ENCODE results near the gene CDC42BPB.
"Not testable (repeated sequence)": the region's sequence is repeated elsewhere in the genome, so short reads cannot be mapped to it uniquely, and the experiment has no call there.

CDC42BPB gene

GRCh38 chr14:102907980-102908730, 149.2 kb downstream of the CDC42BPB start:
- no peak for DNase-seq

- DNase-seq: no peak
These were observed 150.0 kb downstream of the CDC42BPB start for GRCh38 chr14:102907303-102907844.

GRCh38 chr14:102906616-102907302, 150.6 kb downstream of the CDC42BPB start:
- no peak for DNase-seq

DNA sequence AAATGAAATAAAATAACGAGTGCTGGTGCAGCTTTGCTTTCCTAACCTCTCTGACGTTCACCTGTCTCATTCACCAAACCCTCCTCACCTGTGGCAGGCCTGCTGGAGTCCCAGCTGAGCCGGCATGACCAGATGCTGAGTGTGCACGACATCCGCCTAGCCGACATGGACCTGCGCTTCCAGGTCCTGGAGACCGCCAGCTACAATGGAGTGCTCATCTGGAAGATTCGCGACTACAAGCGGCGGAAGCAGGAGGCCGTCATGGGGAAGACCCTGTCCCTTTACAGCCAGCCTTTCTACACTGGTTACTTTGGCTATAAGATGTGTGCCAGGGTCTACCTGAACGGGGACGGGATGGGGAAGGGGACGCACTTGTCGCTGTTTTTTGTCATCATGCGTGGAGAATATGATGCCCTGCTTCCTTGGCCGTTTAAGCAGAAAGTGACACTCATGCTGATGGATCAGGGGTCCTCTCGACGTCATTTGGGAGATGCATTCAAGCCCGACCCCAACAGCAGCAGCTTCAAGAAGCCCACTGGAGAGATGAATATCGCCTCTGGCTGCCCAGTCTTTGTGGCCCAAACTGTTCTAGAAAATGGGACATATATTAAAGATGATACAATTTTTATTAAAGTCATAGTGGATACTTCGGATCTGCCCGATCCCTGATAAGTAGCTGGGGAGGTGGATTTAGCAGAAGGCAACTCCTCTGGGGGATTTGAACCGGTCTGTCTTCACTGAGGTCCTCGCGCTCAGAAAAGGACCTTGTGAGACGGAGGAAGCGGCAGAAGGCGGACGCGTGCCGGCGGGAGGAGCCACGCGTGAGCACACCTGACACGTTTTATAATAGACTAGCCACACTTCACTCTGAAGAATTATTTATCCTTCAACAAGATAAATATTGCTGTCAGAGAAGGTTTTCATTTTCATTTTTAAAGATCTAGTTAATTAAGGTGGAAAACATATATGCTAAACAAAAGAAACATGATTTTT, 151.9 kb downstream of the CDC42BPB start:
- no peak for DNase-seq

DNA sequence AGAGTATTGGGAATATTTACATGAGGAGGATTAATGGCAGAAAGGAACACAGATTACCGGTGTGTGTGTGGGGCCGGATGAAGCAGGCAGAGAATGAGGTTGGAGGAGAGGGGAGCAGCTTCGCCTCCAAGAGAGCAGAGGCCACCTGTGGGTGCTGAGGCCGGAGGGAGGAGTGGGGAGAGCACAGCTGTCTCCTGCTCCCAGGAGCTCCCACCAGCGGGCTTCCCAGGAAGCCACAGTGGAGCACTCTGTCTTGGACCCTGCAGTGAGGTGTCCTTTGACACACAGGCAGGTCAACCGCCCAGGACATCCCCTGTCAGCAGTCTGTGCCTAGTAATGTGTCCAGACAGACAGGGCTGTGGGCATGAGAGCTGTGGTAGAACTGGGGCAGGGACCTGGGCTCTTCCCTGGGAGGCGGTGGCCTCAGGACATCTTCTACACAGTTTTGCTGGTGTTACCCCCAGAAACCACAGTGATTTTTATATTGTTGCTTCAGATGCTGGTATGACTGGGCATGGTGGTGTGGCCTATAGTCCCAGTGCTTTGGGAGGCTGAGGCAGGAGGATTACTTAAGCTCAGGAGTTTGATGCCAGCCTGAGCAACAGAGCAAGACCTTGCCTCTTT, 153.3 kb downstream of the CDC42BPB start:
- DNase-seq: no peak

GRCh38 chr14:102903248-102903888, 154.0 kb downstream of the CDC42BPB start:
- DNase-seq: no peak

DNA sequence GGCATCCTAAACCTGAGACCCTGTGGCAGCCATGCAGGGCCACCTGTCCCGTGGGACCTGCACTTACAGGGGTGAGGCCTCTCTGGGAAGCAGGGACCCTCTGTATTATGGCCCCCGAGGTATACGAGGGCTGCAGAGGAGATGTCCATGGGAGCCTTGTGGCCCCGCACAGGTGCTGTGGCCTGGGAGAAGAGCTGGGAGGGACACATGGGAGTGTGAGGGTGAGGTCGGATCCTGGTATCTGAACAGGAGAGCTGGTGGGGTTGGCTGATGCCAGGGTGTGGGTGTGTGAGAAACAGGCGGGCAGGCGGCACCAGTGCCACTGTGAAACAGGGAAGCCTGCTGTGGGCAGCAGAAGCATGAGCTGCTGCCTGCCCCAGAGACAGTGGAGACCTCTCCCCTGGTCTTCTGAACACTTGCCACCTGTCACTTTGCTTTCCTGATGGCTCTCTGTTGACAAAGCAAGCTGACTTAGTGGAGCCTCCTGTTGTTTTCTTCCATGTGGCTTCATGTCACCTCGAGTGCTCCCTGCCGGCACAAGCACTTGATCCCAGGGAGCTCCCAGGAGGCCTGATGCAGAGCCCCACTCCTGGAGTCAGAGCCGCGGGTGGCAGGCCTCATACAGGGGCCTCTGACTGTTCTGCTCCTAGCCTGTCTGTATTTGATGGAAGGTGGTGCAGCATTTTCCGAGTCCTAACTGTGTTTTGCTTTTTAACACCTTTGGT, 154.7 kb downstream of the CDC42BPB start:
- no peak for DNase-seq

DNA sequence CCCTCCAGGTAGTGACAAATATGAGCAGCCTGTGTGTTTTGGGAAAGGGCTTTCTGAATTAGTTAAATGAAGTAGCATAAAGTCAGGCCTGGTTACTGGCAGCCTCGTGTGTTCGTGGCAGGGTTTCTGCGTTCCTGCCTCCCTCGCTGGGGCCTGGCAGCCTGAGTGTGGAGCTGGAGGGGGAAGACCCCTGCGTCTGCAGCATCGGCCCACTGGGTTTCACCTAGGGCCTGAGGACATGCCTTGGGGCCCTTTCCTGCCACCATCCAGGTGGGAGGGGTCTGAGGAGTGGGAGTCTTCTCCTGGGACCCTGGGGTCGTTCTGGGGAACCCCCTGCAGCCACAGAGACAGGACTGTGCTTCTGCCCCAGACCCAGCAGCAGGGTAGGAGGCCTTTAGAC, 155.3 kb downstream of the CDC42BPB start:
- DNase-seq: no peak

GRCh38 chr14:102901633-102902032, 155.7 kb downstream of the CDC42BPB start:
- DNase-seq: no peak

GRCh38 chr14:102900631-102901571, 156.4 kb downstream of the CDC42BPB start:
- no peak for DNase-seq

GRCh38 chr14:102899516-102899900, 157.8 kb downstream of the CDC42BPB start:
- DNase-seq: no peak

DNA sequence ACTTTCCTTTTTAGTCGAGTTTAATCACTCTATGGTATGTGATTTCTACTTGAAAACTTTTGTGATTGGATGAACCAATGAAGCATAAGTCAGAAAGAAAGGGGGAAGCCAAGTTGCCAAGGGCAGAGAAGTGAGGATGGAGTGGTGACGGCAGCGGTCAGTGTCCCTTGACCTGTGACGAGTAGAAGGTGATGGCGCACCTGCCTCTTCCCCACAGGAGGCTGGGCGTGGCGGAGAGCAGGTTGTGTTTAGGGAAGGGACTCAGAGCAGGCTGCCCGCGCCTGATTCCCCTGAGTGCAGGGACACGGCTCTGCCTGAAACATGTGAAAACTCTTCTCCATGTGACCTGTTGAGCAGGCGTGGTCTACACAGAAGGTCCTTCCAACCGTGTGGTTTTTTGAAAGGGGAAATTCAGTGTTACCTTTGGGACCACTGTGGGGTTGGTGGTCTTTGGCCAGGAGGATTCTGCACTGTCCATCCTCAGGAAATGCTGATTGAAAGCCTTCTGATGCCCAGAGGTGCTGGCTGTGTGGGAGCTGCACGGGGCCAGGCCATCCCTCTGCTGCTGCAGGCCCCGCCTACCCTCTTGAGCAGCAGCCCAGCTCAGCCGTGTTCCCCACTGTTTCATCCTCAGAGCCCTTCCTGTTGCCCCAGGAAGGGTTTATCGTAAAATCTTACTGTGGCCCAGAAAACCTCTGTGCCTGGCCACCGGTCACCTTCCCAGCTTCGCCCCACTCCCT, 158.4 kb downstream of the CDC42BPB start:
- no peak for DNase-seq

- peak in 1 of 3 donors; percentile 30 for DNase-seq
These were observed 159.1 kb downstream of the CDC42BPB start for GRCh38 chr14:102898298-102898697.

DNA sequence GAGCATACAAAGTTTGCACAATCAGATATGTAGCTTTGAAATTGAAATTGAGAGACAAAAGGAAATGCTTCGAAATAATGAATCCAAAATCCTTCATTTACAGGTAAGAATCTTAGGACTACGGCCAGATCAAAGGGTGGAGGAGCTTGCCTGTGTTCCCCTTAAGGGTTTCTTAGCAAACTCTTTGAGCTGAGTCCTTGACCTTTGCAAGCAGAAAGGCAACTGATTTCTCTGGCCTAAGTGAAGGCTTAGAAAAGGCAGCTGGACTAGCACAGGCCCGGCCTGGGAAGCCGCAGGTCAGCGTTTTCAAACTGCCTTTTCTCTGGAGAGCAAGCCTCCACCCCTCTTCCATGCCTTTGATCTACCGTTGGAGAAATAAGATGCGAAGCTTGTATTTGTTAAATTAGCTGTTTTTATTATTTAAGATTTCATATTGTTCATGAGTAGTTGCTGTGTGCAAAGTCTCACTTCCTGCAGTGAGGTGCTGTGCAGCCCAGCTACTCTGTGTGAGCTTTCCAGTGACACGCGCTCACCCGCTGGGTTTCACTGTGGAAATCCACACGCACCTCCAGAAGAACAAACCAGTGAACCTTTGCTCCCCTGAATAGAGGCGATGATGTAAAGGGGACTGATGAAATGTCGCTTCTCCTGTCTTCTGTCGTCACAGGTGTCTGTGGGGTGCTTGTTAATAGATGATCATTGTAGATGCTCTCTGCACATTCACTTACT, 159.9 kb downstream of the CDC42BPB start:
- no peak for DNase-seq

- not testable (repeated sequence) for DNase-seq
These were observed 160.6 kb downstream of the CDC42BPB start for GRCh38 chr14:102896735-102897134.

DNA sequence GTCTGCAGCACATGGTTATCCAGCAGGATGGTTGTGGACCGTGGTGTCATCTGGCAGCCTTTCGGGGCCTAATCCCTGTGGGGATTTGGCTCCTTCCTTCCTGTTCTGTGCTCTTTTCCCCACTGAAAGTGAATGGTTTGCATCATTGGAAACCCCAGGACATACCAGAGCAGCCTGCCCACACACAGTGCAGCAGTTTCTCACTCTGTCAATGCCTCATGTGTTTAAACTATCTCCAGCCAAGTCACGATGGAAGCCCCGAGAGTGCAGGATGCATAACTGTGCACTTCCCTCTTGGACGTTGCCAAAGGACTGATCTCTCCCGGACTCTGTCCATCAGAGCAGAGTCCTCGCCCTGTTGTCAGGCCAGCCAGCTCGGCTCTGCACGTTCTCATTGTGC, 163.9 kb downstream of the CDC42BPB start:
- DNase-seq: peak; percentile 63 to 81 (median 73)

DNA sequence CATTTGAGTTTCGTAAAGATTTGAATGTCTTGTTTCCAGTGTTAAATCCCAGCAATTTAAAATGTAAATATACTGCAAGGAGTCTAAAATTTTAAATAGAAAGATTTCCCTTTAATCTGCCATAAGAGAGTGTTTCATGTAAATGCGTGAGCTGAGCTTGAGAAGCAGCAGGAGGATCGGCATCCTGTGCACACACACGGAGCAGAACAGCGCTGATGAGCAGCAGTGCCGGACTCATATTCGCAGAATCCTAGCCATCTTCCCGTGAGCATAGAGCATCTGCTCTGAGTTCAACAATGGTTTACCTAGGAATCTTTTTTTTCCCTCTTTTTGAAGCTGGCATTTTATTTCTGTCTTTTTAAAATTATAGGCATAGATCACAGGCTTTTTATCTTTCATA, 164.7 kb downstream of the CDC42BPB start:
- DNase-seq: no peak

DNA sequence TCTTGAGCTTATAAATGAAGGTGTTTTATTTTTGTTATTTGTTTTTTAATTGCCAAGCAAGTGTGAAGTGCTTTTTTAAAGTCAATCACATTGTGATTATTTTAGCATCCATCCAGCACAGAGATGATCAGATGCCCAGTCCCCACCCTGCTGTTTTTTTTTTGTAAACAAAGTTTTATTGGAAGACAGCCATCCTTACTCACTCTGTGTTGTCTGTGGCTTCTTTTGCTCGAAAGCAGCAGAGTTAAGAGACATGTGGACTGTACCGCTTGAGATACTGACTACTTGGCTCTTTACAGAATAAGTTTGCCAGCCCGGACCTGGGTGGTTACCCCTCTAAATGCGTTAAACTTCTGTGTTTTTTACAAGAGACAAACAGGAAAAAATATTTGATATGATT, 165.8 kb downstream of the CDC42BPB start:
- no peak for DNase-seq

- DNase-seq: no peak
These were observed 166.2 kb downstream of the CDC42BPB start for GRCh38 chr14:102891111-102891510.
